Fibroblast of the aortic adventitia (primary cell): ENCODE results near the gene TLE7. TPM values are rescaled to one million over a fixed set of nuclear protein-coding genes. Genes with fewer than 3 reads are reported as not detected.

ENCODE experiments used
- DNase-seq: peaks from one replicate; pipeline ENCODE4 v3.0.0-alpha.2; 2010; ENCODE audit warnings: low read depth
- H3K4me3 ChIP-seq: 2 replicates; pipeline ENCODE4 v1.5.1; 2011; ENCODE audit warnings: low read depth, mild to moderate bottlenecking, control low read depth, low read length, moderate library complexity
- total RNA-seq: library from RNA; depleted of rRNA; stranded (reverse); fragments of >200 nt; gene quantifications from 2 replicates; pipeline ENCODE4 v1.2.3, GENCODE V29; 2012; ENCODE audit warnings: low replicate concordance
- TF ChIP-seq, protein P1 (sequence below): IDR thresholded peaks from 2 replicates; pipeline ENCODE4 v1.5.1; 2011; ENCODE audit warnings: mild to moderate bottlenecking, low read length, control low read depth, inconsistent platforms; ENCODE audit not compliant: insufficient read depth

TLE7 gene
- total RNA-seq, 1 donor: not detected

DNA sequence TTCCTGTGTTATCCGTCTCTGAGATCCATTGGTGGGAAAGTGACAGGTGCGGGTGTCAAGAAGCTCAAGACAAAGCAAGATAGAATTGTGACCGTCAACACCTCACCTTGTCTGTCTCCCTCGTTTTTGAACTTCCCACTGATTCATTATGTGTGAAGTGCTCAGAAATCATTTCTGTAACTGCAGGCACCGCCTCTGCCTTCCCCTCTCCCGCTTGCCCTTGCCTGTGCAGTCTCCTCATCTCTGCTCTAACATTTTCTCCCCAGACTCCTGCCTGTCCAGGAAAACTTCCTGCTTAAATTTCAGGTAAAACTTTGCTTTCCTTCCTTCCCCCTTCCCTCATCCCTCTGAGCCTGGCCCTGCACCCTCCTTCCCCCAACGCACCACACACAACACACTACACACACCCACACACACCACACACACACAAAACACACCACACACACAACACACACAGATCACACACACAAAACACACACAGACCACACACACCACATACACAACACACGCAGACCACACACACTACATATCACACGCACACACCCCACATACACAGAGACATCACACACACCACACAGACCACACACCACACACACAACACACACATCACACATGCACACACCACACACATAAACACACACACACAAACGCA is 57.7 kb downstream of the TLE7 start:
- H3K4me3 ChIP-seq: no peak overlapping the region
- DNase-seq: no peak
- TF ChIP-seq, protein P1, sequence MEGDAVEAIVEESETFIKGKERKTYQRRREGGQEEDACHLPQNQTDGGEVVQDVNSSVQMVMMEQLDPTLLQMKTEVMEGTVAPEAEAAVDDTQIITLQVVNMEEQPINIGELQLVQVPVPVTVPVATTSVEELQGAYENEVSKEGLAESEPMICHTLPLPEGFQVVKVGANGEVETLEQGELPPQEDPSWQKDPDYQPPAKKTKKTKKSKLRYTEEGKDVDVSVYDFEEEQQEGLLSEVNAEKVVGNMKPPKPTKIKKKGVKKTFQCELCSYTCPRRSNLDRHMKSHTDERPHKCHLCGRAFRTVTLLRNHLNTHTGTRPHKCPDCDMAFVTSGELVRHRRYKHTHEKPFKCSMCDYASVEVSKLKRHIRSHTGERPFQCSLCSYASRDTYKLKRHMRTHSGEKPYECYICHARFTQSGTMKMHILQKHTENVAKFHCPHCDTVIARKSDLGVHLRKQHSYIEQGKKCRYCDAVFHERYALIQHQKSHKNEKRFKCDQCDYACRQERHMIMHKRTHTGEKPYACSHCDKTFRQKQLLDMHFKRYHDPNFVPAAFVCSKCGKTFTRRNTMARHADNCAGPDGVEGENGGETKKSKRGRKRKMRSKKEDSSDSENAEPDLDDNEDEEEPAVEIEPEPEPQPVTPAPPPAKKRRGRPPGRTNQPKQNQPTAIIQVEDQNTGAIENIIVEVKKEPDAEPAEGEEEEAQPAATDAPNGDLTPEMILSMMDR: no peak

DNA sequence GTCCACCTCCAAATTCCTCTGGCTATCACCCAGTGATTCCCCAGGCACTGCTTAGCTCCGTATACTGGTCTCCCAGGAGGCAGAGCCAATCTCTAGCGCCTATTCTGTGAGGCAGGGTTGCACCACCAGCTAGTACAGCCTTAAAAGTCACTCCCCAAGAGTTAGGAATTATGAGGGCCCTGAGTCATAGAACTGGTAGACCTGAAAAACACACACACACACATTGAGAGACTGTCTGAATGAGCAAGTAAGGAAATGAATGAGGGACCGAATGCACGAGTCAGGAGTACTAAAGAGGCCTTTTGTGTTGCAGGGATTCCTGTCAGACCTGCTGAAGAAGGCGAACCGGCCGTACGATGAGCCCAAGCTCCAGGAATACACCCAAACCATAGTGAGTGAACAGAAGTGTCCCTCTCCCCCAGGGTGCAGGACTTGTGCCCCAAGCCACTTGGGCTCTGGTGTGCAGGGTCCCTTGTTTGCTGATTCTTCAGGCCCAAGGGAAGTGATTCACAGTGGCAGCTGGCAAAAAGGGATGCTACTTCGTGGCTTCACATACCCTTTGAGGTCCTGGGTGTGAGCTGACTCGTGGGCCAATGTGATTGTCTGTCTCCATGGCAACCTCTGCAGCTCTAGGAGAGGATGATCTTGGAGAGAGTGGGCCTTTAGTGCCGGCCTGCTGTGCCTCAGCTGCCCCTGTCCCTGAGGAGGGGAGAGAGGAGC is 58.6 kb downstream of the TLE7 start:
- H3K4me3 ChIP-seq: no peak overlapping the region
- no peak for DNase-seq
- TF ChIP-seq, protein P1: no peak

DNA sequence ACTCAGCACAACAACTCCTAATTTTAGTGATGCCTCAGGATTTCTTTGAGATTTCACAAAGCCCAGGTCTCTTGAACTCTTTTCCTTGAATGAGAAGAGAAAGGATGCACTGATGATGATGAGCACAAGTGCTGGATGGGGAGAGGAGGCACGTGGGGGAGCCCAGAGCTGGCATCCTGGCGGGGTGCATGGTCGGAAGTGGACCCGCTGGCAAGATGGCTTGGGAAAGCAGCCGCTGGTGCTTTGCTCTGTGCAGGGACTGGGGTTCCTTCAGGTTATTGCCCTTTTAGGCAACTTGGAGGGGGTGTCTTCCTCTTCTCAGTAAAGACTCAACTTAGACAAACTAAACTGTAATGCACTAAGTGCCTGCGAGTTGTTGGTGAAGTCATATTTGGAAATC is 61.0 kb downstream of the TLE7 start:
- no peak for DNase-seq
- TF ChIP-seq, protein P1: no peak
- no peak overlapping the region for H3K4me3 ChIP-seq

Other genes starting within 250 kb of the TLE7 start
- gene HYDIN, start 211.3 kb downstream of the TLE7 start, total RNA-seq: 0.65 and 1.5 TPM in 2 replicates
- gene CMTR2, start 152.7 kb downstream of the TLE7 start, total RNA-seq: 17.3 and 32.1 TPM in 2 replicates
- gene CALB2, start 83.3 kb downstream of the TLE7 start, total RNA-seq: 0.36 TPM in 1 of 2 replicates, not detected in the other
- gene ZNF23, start 20.2 kb upstream of the TLE7 start, total RNA-seq: 8.9 and 11.1 TPM in 2 replicates
- 3.5 and 14.7 TPM in 2 replicates for gene ZNF19, start 47.3 kb upstream of the TLE7 start, total RNA-seq
- not detected in 2 replicates for gene CHST4, start 84.4 kb upstream of the TLE7 start, total RNA-seq
- not detected in 2 replicates for gene TAT, start 135.0 kb upstream of the TLE7 start, total RNA-seq
- not detected in 2 replicates for gene MARVELD3, start 184.1 kb upstream of the TLE7 start, total RNA-seq